NCI-H82 (cell line): ENCODE data around the gene IQCH.

ENCODE experiments used
- DNase-seq: peaks from one replicate; lab custom pipeline; 2025; lab: John Stamatoyannopoulos, UW

The IQCH gene

GRCh38 chr15:67524235-67524634 lies 269.6 kb downstream of the IQCH start:
- DNase-seq = no peak

- DNase-seq = no peak
Observed at GRCh38 chr15:67528513-67528912, 273.9 kb downstream of the IQCH start.

- DNase-seq = no peak
Observed at GRCh38 chr15:67531379-67531914, 276.9 kb downstream of the IQCH start.

- no peak for DNase-seq
Observed at GRCh38 chr15:67533873-67534272, 279.3 kb downstream of the IQCH start.

GRCh38 chr15:67534360-67534759 lies 279.8 kb downstream of the IQCH start:
- DNase-seq = no peak

- DNase-seq = no peak
Observed at GRCh38 chr15:67537771-67538170, 283.2 kb downstream of the IQCH start.

- peak; percentile 89 for DNase-seq
Observed at GRCh38 chr15:67542420-67543347, 288.1 kb downstream of the IQCH start, which contains the start of gene MAP2K5. Gene MAP2K5 (plus strand): TSS chr15:67542703. CDS start chr15:67543336, 633 bp downstream.

GRCh38 chr15:67543348-67543718 lies 288.7 kb downstream of the IQCH start:
- peak; percentile 50 for DNase-seq

- no peak for DNase-seq
Observed at GRCh38 chr15:67544475-67544874, 289.9 kb downstream of the IQCH start.

GRCh38 chr15:67545864-67546263 lies 291.3 kb downstream of the IQCH start:
- DNase-seq = no peak

GRCh38 chr15:67547064-67547463 lies 292.5 kb downstream of the IQCH start:
- DNase-seq = no peak

- no peak for DNase-seq
Observed at GRCh38 chr15:67547836-67548235, 293.2 kb downstream of the IQCH start.

GRCh38 chr15:67548236-67548852 lies 293.8 kb downstream of the IQCH start:
- no peak for DNase-seq

- peak; percentile 4 for DNase-seq
Observed at GRCh38 chr15:67548862-67549651, 294.5 kb downstream of the IQCH start.

- DNase-seq = no peak
Observed at GRCh38 chr15:67549736-67550135, 295.1 kb downstream of the IQCH start.

- no peak for DNase-seq
Observed at GRCh38 chr15:67550522-67550921, 295.9 kb downstream of the IQCH start.

- no peak for DNase-seq
Observed at GRCh38 chr15:67551207-67551743, 296.7 kb downstream of the IQCH start.
